ENCODE results near the gene PDLIM7.
"Not testable (repeated sequence)": the region's sequence is repeated elsewhere in the genome, so short reads cannot be mapped to it uniquely, and the experiment has no call there.

The PDLIM7 gene, protein sequence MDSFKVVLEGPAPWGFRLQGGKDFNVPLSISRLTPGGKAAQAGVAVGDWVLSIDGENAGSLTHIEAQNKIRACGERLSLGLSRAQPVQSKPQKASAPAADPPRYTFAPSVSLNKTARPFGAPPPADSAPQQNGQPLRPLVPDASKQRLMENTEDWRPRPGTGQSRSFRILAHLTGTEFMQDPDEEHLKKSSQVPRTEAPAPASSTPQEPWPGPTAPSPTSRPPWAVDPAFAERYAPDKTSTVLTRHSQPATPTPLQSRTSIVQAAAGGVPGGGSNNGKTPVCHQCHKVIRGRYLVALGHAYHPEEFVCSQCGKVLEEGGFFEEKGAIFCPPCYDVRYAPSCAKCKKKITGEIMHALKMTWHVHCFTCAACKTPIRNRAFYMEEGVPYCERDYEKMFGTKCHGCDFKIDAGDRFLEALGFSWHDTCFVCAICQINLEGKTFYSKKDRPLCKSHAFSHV

DNA sequence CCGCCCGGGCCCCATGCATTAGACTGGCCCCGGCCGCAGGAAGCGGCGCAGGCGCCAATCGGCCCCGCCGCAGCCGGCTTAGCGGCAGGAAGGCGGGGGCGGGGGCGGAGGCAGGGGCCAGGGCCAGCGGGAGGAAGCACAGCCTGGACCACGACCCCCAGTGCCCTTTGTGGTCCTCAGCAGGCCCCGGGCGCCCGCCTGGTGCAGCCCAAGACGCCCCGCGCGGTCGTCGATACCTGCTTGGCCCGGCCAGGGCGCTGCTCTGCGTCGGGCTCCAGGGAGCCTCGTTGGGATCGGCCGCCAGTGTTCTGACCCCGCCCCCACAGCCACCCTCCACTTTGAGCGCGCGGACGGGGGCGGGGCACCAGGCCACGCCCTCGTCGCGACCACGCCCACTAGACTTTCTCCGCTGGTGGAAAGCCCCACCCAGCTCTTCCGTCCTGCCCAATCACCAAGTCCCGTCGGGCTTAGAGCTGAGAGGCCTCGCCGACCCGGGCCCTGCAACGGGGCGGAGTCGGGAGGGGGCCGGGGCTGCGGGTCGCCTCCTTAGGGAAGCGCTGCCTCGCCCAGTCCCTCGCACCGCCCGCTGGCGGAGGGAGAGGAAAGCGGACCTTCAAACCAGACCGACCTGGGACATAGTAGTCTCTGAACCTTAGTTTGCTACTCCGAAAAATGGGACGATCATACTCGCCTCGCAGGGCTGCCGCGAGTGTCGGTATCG is at the start of gene PDLIM7:
TSS of gene PDLIM7 (minus strand) at position 313 of the 721 bp plus-strand sequence. CDS start 1,092 bp downstream, outside the sequence.
- H3K27ac Mint-ChIP-seq (ENCODE audit: low read depth) = no peak within 1 kb of the TSS
- peaks cover 39% of the 10 kb centered on the region for H3K4me1 Mint-ChIP-seq
- ATAC-seq (replicated peaks; ENCODE audit: extremely low read depth, poor library complexity, severe bottlenecking) = peak; percentile 78

DNA sequence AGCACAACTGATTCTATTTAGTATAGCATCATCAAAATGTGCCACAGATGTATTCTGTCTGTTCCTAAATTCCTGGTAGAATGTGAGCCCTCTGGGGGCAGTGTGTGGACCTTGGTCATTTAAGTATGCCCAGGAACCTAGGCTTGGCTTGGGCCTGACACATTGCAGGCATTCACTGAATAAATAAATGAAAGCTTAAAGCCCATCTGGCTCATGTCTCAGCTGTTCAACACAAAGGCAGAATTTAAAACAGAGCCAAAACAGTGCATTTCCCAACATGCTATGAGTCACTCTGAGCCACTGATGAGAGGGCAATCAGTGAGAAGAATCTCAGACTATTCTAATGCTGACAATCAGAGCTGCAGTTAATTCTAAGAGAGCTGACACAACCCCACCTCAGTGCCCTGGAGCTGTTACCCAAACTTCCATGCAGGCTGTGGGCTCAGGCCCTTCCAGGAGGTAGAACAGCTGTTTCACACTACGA is 48.9 kb upstream of the PDLIM7 start:
- ATAC-seq (replicated peaks; ENCODE audit: extremely low read depth, poor library complexity, severe bottlenecking) (no peak), DNase-seq (ENCODE audit: low spot score in 2 of 2) (no peak)
- H3K27ac Mint-ChIP-seq (ENCODE audit: low read depth) = peak overlapping the region; percentile 36
- H3K4me1 Mint-ChIP-seq = peaks cover 39% of the 10 kb centered on the region
- H3K9me3 Mint-ChIP-seq = no peaks in the 10 kb centered on the region
- H3K27me3 Mint-ChIP-seq = no peaks in the 10 kb centered on the region
- H3K4me3 Mint-ChIP-seq = no peak overlapping the region
- H3K36me3 Mint-ChIP-seq (ENCODE audit: insufficient read depth) = peaks cover 6% of the 10 kb centered on the region

More for the DNA sequence above, at the start of gene PDLIM7:
- Mint-ChIP-seq H3K9me3 (no peaks in the 10 kb centered on the region), H3K4me3 (peak within 1 kb of the TSS; percentile 80), H3K36me3 (ENCODE audit: insufficient read depth) (peaks cover 2% of the 10 kb centered on the region), H3K27me3 (no peaks in the 10 kb centered on the region)
- DNase-seq (ENCODE audit: low spot score in 2 of 2) = peak; percentile 86 to 87

GRCh38 chr5:177545487-177546257 is 48.3 kb upstream of the PDLIM7 start:
- Mint-ChIP-seq H3K36me3 (ENCODE audit: insufficient read depth) (peaks cover 6% of the 10 kb centered on the region), H3K27ac (ENCODE audit: low read depth) (peak overlapping the region; percentile 36), H3K4me1 (peaks cover 43% of the 10 kb centered on the region), H3K9me3 (no peaks in the 10 kb centered on the region), H3K4me3 (no peak overlapping the region), H3K27me3 (no peaks in the 10 kb centered on the region)
- ATAC-seq (replicated peaks; ENCODE audit: extremely low read depth, poor library complexity, severe bottlenecking) = no peak
- DNase-seq (ENCODE audit: low spot score in 2 of 2) = no peak

- no peaks in the 10 kb centered on the region for H3K9me3 Mint-ChIP-seq
- H3K27me3 Mint-ChIP-seq = no peaks in the 10 kb centered on the region
- DNase-seq (ENCODE audit: low spot score in 2 of 2) = no peak
- peaks cover 4% of the 10 kb centered on the region for H3K36me3 Mint-ChIP-seq (ENCODE audit: insufficient read depth)
- H3K4me1 Mint-ChIP-seq = peaks cover 32% of the 10 kb centered on the region
- H3K4me3 Mint-ChIP-seq = no peak overlapping the region
- no peak for ATAC-seq (replicated peaks; ENCODE audit: extremely low read depth, poor library complexity, severe bottlenecking)
- peak overlapping the region; percentile 47 for H3K27ac Mint-ChIP-seq (ENCODE audit: low read depth)
These were observed 45.5 kb upstream of the PDLIM7 start for GRCh38 chr5:177542816-177543465.

GRCh38 chr5:177540438-177540837 is 43.0 kb upstream of the PDLIM7 start:
- ATAC-seq (replicated peaks; ENCODE audit: extremely low read depth, poor library complexity, severe bottlenecking) (no peak), DNase-seq (ENCODE audit: low spot score in 2 of 2) (no peak)
- H3K4me1 Mint-ChIP-seq = peaks cover 16% of the 10 kb centered on the region

DNA sequence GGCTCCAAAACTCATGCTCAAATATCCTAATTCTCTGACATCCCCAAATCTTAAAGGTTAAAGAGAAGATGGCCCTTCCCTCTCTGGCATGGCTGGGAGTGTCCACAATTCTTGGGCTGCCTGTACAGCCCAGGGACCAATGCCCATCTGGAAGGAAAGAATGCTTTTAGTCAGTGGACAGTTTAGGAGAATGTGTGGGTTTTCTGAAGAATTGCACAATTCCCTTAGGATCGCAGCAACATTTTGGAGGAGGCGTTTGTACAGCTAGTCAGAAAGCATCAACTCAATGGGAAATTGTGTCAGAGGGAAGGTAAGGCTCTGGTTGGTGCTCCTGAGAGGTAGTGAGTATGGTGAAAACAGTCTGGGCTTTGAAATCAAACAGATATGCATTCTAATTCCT is 42.0 kb upstream of the PDLIM7 start:
- DNase-seq (ENCODE audit: low spot score in 2 of 2) (no peak), ATAC-seq (replicated peaks; ENCODE audit: extremely low read depth, poor library complexity, severe bottlenecking) (no peak)
- H3K4me1 Mint-ChIP-seq = peaks cover 16% of the 10 kb centered on the region
- H3K27ac Mint-ChIP-seq (ENCODE audit: low read depth) = no peak overlapping the region
- H3K27me3 Mint-ChIP-seq = no peaks in the 10 kb centered on the region
- peaks cover 15% of the 10 kb centered on the region for H3K36me3 Mint-ChIP-seq (ENCODE audit: insufficient read depth)
- no peaks in the 10 kb centered on the region for H3K9me3 Mint-ChIP-seq
- no peak overlapping the region for H3K4me3 Mint-ChIP-seq

More at GRCh38 chr5:177540438-177540837, 43.0 kb upstream of the PDLIM7 start:
- no peaks in the 10 kb centered on the region for H3K27me3 Mint-ChIP-seq
- peaks cover 8% of the 10 kb centered on the region for H3K36me3 Mint-ChIP-seq (ENCODE audit: insufficient read depth)
- H3K4me3 Mint-ChIP-seq = no peak overlapping the region
- H3K9me3 Mint-ChIP-seq = no peaks in the 10 kb centered on the region
- no peak overlapping the region for H3K27ac Mint-ChIP-seq (ENCODE audit: low read depth)

- H3K4me3 Mint-ChIP-seq = no peak overlapping the region
These were observed 41.5 kb upstream of the PDLIM7 start for GRCh38 chr5:177538876-177539275.

DNA sequence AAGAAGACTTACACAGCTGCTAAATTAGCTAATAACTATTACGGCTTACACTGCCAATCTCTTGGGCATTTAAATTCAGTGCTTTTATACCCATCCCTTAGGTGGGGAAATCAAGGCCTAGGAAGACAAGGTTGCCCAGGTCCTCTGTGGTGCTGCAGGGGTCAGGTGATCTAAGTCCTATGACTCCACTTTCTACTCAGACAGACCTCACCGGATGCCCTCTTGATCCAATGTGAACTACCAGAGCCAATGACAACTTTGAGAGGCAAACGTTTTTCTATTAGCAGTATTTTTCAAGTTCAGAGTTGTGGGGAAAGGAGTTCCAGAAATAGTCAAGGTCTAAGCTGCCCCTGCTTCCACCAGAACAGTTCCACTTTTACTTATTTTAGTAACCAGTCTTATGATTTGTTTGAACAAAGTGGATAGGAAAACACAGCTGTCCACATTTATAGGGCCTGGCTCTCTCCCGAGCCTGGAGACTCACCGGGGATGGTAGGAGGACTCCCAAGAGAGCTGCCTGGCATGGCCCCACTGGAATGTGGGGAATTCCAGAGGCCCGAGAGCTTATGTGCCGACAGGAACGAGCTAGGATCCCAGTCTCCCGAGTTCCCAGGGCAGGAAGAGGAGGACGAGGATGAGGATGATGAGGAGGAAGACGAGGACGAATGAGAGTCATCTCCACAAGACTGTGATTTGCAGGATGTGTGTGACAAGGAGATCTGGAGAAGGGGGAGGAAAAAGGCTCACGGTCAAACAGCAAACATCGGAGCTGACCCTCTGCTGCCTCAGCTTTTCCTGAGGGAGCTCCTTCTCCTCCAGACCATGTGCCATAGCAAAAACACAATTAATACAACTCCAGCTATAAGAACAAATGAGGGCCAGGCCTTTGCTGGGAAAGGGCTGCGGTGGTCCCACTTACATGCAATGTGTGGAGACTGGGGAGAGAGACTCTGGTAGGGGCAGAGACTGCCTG is 40.3 kb upstream of the PDLIM7 start:
- Mint-ChIP-seq H3K27ac (ENCODE audit: low read depth) (peak overlapping the region; percentile 91), H3K36me3 (ENCODE audit: insufficient read depth) (peaks cover 21% of the 10 kb centered on the region), H3K4me3 (no peak overlapping the region), H3K9me3 (no peaks in the 10 kb centered on the region), H3K4me1 (peaks cover 10% of the 10 kb centered on the region), H3K27me3 (no peaks in the 10 kb centered on the region)
- ATAC-seq (replicated peaks; ENCODE audit: extremely low read depth, poor library complexity, severe bottlenecking) = no peak
- DNase-seq (ENCODE audit: low spot score in 2 of 2) = no peak

More at GRCh38 chr5:177538876-177539275, 41.5 kb upstream of the PDLIM7 start:
- no peak for ATAC-seq (replicated peaks; ENCODE audit: extremely low read depth, poor library complexity, severe bottlenecking)
- Mint-ChIP-seq H3K36me3 (ENCODE audit: insufficient read depth) (peaks cover 18% of the 10 kb centered on the region), H3K4me1 (peaks cover 16% of the 10 kb centered on the region), H3K27ac (ENCODE audit: low read depth) (no peak overlapping the region), H3K9me3 (no peaks in the 10 kb centered on the region), H3K27me3 (no peaks in the 10 kb centered on the region)
- no peak for DNase-seq (ENCODE audit: low spot score in 2 of 2)

DNA sequence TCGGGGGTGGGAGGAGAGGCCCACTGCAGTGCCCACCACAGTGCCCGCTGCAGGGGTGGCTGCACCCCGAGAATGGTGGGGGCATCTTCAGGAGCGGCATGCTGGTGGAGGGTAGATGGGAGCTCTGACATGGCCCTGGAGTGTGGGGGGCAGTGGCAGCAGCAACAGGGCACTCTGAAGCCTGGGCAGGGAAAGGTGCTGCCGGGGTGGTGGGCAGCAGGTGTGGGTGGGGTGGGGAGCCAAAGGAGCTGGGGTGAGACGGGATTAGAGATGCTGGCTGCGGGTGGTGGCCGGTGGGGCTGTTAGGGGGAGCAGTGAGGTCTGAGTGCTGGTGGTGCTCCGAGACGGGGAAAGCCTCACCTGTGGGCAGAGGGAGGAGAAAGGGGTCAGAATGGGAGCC is 39.0 kb upstream of the PDLIM7 start:
- Mint-ChIP-seq H3K4me3 (no peak overlapping the region), H3K36me3 (ENCODE audit: insufficient read depth) (peaks cover 21% of the 10 kb centered on the region), H3K27ac (ENCODE audit: low read depth) (no peak overlapping the region), H3K9me3 (no peaks in the 10 kb centered on the region), H3K27me3 (no peaks in the 10 kb centered on the region), H3K4me1 (peaks cover 10% of the 10 kb centered on the region)
- ATAC-seq (replicated peaks; ENCODE audit: extremely low read depth, poor library complexity, severe bottlenecking) (no peak), DNase-seq (ENCODE audit: low spot score in 2 of 2) (no peak)

DNA sequence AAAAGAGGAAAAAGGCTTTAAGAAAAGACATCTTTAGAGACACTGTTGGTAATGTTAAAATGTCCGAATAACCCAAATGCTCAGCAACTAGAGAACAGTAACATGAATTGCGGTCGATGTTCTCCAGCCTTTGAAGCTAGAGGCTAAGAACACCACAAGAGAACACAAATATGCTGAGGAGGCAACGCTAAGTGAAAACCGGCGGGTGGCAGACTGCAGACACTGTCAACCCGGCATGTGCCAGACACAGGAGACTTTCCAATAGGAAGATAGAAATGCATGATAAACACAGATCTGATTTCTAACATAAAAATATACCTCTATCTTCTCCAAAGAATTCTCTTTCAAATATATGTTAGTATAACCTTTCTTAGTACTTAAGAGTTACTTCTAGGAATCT is 37.7 kb upstream of the PDLIM7 start:
- H3K27ac Mint-ChIP-seq (ENCODE audit: low read depth) = no peak overlapping the region
- no peak for ATAC-seq (replicated peaks; ENCODE audit: extremely low read depth, poor library complexity, severe bottlenecking)

DNA sequence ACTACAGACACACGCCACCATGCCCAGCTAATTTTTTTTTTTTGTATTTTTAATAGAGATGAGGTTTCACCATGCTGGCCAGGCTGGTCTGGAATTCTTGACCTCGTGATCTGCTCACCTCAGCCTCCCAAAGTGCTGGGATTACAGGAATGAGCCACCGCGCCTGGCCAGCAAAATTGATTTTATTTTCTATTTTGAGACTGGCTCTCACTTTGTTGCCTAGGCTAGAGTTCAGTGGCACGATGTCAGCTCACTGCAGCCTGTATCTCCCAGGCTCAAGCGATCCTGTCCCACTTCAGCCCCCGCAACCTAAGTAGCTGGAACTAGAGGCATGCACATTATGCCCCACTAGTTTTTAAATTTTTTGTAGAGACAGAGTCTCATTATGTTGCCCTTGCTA is 37.0 kb upstream of the PDLIM7 start:
- not testable (repeated sequence) for ATAC-seq (replicated peaks; ENCODE audit: extremely low read depth, poor library complexity, severe bottlenecking); DNase-seq (ENCODE audit: low spot score in 2 of 2); H3K9me3 Mint-ChIP-seq; H3K27me3 Mint-ChIP-seq; H3K4me3 Mint-ChIP-seq; H3K27ac Mint-ChIP-seq (ENCODE audit: low read depth); H3K4me1 Mint-ChIP-seq
- H3K36me3 Mint-ChIP-seq (ENCODE audit: insufficient read depth) = peaks cover 24% of the 10 kb centered on the region

More for the DNA sequence above, 37.7 kb upstream of the PDLIM7 start:
- Mint-ChIP-seq H3K9me3 (no peaks in the 10 kb centered on the region), H3K4me3 (no peak overlapping the region), H3K36me3 (ENCODE audit: insufficient read depth) (peaks cover 24% of the 10 kb centered on the region), H3K4me1 (peaks cover 5% of the 10 kb centered on the region), H3K27me3 (no peaks in the 10 kb centered on the region)
- DNase-seq (ENCODE audit: low spot score in 2 of 2) = no peak

All from central memory CD8-positive, alpha-beta T cell (primary cell).